ENCODE measurements around the gene SYCP2.
"Not testable (repeated sequence)": the region's sequence is repeated elsewhere in the genome, so short reads cannot be mapped to it uniquely, and the experiment has no call there.

The SYCP2 gene

DNA sequence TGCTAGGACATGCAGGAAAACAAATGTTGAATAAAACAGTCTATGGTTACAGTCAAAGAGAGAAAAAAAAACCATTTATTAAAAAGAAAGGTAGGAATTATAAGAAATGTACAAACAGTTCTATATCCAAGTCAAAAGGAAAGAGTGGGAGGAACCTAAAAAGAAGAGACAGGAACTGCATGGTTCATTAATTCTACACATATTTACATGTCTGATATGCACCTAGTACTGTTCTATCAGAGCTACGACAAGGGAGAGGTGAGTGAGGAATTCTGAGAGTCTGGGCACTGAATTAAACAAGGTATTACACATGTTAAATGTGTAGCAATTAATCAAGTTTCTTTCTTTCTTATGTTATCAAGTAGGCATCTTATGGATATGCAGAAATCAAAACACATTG is 41.9 kb downstream of the SYCP2 start:
- DNase-seq = no peak

DNA sequence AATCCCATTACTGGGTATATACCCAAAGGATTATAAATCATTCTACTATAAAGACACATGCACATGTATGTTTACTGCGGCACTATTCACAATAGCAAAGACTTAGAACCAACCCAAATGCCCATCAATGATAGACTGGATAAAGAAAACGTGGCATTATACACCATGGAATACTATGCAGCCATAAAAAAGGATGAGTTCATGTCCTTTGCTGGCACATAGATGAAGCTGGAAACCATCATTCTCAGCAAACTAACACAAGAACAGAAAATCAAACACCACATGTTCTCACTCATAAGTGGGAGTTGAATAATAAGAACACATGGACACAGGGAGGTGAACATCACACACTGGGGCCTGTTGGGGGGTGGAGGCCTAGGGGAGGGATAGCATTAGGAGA is 43.4 kb downstream of the SYCP2 start:
- not testable (repeated sequence) for DNase-seq

DNA sequence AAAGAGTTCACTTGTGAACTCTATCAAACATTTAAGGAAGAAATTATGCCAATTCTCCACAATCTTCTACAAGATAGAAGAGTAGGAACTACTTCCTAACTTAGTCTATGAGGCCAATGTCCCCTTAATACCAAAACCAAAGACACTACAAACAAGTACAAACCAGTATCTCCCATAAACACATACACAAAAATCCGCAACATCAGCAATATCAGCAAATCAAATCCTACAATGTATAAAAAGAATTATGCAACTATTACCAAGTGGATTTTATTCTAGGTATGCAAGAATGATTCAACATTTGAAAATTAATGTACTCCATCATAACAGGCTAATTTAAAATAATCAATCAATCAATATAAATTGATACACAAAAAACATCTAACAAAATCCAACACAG is 45.4 kb downstream of the SYCP2 start:
- no peak for DNase-seq

GRCh38 chr20:59884494-59884893 is 48.9 kb downstream of the SYCP2 start:
- no peak for DNase-seq

DNA sequence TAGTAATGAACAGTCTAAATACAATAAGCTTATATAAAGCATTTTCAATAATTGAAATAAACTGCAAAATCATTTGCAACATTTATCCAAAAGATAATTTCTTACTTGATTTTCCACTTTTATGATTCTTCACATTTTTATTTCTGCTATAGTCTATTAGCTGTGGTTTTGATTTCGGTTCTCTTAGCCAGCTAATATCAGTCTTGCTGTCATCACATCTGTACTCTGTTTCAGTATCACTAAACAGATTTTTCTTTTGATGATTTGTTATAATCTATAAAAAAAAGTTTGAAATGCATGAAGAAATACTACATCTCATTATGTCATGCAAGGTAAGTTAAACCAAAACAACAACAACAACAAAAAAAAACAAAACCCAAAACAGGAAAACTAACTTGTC is 53.2 kb downstream of the SYCP2 start:
- DNase-seq = no peak

DNA sequence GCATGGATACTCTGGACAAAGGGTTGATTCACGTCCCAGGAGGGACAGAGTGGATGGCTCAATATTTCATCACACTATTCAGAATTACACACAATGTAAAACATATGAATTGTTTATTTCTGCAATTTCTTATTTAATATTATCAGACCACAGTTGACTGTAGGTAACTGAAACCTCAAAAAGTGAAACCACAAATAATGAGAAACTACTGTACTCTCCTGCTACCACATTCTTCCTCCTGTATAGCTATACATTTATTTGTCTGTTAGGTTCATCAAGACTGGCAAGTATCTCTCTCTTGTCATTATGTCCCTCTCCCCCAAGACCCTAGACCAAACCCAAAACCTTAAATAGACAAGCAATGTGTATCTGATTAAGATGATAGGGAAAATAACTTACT is 60.0 kb downstream of the SYCP2 start:
- no peak for DNase-seq

GRCh38 chr20:59871096-59871495 is 62.3 kb downstream of the SYCP2 start:
- no peak for DNase-seq

GRCh38 chr20:59866338-59866737 is 67.1 kb downstream of the SYCP2 start:
- DNase-seq = no peak

GRCh38 chr20:59864726-59865125 is 68.7 kb downstream of the SYCP2 start:
- DNase-seq = no peak

GRCh38 chr20:59863058-59863457 is 70.4 kb downstream of the SYCP2 start:
- DNase-seq = no peak

DNA sequence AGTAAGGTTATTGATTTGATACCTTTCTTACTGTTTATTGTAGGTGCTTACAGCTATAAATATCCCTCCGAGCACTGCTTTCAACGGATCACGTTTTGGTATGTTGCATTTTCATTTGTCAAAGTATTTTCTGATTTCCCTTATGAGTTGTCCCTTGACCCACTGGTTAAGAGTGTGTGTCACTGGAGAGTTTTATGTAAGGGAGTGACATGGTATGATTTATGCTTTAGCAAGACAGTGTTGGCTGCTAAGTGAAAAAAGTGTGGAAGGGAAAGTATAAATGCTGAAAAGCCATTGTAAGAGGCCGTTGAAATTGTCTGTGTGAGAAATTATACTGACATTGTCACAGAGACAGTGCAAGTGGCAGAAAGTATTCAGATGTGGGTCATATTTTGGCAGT is 72.0 kb downstream of the SYCP2 start:
- DNase-seq = no peak

- no peak for DNase-seq
Measured at GRCh38 chr20:59858425-59858824, 75.0 kb downstream of the SYCP2 start.

- no peak for DNase-seq
Measured at GRCh38 chr20:59857966-59858365, 75.5 kb downstream of the SYCP2 start.

GRCh38 chr20:59856941-59857340 is 76.5 kb downstream of the SYCP2 start:
- DNase-seq = not testable (repeated sequence)

GRCh38 chr20:59856526-59856925 is 76.9 kb downstream of the SYCP2 start:
- not testable (repeated sequence) for DNase-seq

DNA sequence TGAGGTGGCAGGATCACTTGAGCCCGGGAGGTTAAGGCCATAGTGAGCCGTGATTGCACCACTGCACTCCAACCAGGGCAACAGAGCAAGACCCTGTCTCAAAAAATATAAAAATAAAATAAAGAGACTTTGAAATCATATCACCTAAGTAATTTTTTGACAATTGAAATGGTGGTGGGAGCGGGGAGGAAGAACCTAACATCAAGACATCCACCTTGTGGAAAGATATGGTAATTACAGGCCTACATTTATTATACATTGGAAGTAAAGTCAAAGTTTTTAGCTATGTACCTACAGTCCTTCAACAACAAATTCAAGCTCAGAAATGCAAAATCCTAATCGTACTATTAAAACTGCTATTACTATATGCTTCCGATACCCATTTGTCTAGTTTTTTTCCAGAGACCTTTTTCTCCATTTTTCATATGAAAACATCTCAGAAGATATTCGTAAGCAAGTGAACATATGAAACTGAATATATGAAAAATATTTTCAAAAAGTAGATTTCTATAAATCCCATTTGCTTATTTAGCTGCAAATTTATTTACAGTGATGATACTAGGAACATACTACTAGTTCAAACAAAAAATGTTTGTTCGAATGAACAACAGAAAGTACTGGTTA is 83.3 kb downstream of the SYCP2 start:
- DNase-seq = peak; percentile 18

DNA sequence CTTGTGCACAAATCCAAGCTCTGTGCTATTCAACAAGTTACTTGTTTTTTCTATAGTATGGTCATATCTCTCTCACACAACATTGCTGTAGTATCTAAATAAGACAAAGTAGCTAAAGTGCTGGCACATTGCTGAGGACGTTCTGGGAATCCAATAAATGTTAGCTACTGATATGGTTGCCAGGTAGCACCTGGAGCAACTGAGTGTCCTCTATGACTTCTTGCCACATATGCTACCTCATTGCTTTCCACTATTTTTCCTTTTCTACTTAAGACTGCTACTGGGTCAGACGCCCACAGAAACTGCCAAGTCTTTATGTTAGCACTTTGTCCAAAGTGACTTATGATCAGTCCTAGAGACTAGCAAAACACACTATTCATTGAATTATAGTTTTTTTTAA is 85.3 kb downstream of the SYCP2 start:
- no peak for DNase-seq

DNA sequence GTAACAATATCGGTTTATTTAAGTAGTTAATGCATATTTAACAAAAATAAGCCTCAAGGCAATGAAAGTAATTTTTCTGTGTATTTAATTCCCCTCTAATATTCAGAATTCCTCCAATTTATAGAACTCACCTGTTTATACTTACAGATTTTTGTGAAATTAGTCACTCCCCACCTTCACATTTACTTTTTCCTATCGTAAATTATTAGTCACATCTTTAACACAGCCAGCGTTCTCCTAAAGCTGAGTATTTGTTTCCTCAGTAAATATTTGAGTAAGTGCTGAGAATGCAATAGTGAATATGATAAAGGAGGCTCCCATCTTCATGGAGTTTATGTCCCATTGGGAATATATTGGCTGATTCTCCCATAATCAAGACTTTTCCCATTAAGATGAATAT is 88.0 kb downstream of the SYCP2 start:
- no peak for DNase-seq

DNA sequence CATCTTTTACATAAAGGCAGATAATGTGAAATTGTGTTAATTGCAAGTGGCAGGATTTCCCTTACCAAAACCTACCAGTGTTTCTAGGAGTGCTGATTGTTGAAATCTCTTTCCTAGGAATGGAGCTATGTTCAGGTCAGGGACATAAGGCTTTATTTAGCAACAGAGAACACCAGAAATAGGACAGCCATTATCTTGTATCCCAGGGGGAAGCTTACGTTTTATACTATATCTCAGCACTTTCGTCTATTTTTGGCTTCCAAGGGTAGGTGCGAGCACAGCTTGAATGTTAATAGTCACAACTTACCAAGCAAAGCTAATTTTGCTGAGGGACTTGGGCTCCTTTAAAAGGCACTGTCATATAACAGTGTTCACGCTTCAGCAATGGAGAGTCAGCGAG is 94.0 kb downstream of the SYCP2 start:
- no peak for DNase-seq

- no peak for DNase-seq
Measured at GRCh38 chr20:59837623-59838394, 95.6 kb downstream of the SYCP2 start.

GRCh38 chr20:59836767-59837166 is 96.7 kb downstream of the SYCP2 start:
- DNase-seq = no peak

GRCh38 chr20:59835448-59836395 is 97.7 kb downstream of the SYCP2 start:
- no peak for DNase-seq

- DNase-seq = no peak
Measured at GRCh38 chr20:59835057-59835447, 98.4 kb downstream of the SYCP2 start.
